NCI-H82 (cell line): Measurements from ENCODE around the gene RFLNA.

Experiments used
- DNase-seq: peaks from one replicate; lab custom pipeline; 2025; lab: John Stamatoyannopoulos, UW

RFLNA gene

GRCh38 chr12:124338876-124339603, 44.1 kb downstream of the RFLNA start:
- DNase-seq: no peak

GRCh38 chr12:124340080-124340900, 45.4 kb downstream of the RFLNA start:
- DNase-seq: no peak

DNA sequence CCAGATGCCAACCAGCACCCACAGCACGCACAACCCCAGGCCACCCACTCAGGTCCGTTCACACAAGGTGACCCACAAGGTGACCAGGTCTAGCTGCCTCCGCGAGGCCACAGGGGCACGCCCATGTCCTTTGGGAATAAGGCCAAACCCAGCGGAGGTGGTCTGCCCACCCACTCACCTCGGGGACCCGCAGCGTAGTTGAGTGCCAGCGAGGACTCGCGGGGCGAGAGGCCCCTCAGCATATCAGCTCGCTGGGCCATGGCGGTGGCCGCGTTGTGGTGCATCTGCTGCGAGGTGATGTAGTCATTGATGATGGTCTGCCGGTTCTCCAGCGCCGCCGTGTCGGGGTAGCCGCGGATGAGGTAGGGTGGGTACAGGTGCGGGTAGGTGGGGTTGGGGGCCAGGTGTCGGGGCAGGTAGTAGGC, 46.8 kb downstream of the RFLNA start:
- no peak for DNase-seq

GRCh38 chr12:124344022-124344421, 49.1 kb downstream of the RFLNA start:
- DNase-seq: no peak

- no peak for DNase-seq
Measured at GRCh38 chr12:124344526-124344925, 49.6 kb downstream of the RFLNA start.

- no peak for DNase-seq
Measured at GRCh38 chr12:124345795-124346194, 50.9 kb downstream of the RFLNA start.

DNA sequence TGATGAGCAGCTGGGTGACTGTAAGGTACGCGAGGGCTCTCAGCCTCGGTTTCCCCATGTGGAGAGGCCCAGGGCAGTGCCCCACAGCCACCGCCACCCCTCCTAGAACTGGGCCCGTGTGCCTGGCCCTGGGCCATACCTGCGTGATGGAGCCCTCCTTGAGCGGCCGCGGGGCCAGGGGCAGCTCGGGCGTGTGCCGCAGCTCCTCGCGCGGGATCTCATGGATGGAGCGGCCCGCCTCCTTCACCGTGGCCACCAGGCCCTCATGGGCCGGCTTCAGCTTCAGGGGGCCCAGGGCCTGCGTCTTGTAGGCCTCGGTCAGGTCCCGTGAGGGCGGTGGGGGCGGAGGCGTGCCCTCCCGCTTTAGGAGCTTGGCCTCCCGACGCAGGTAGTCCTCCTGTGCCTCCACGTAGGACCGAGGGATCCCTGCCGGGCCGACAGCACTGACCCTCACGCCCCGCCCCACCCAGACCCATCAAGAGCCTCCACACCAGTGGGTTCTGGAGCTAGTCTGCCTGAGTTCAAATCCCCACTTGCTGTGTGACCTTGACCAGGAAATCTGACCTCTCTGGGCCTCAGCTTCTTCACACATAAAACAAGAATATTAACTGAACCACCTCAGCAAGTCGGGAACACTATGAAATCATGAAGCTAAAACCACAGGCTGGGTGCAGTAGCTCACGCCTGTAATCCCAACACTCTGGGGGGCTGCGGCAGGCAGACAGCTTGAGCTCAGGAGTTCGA, 51.7 kb downstream of the RFLNA start:
- no peak for DNase-seq

GRCh38 chr12:124347335-124347734, 52.4 kb downstream of the RFLNA start:
- DNase-seq: no peak

DNA sequence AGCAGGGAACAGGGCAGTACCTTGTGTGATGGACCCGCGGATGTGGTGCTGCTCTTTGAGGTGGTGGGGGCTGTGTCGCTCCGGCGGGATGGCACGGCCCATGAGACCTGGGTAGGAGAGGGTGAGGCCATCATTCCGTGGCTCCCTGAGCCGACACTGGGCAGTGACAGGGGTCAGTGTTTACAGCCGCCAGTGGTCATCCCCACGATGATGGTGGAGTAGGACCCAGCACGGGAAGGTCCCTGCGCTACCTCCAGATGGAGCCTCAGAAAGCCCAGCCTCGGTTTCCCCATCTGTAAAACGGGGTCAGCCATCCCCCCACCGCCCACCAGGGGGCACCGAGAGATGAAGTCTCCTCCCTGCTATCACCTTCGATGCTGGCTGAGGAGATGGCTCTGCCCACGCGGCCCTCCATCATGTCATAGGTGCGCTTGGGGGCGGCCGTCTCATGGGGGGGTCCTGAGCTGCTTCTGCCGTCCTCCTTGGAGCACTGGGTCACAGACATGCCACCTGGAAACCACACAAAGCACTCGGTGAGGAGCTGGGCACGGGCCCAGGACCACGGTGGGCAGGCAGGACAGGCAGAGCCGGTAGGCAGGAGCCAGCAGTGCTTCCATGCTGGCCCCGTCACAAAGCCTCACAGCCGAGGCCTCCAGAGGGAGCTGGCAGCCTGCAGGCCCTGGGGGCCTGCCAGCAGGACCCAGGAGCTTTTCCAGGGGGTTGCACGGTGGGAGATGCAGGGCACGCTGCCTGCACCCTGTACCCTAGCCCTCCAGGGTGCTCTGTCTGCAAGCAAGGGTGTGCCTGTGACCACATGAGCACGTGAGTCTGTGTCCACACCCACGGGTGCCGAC, 53.1 kb downstream of the RFLNA start:
- DNase-seq: peak; percentile 43

- DNase-seq: no peak
Measured at GRCh38 chr12:124348659-124349380, 53.9 kb downstream of the RFLNA start.

DNA sequence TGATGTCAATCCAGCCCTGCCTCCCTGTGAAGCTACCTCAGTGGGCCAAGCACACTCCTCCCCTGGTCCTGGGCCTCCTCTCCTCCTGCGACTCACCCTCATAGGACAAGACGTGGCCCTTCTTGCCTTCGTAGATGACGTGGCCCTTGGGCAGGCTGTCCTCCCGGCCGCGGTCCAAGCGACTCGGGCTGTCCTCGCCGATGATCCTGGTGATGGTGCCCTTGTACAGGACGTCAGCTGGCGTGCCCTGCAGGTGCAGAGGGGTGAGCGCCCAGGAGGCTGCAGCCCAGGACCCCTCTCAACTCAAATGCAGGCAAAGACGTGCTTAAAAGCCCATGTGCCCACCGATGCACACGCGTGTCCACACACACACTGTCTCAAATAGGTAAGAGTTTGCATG, 55.6 kb downstream of the RFLNA start:
- DNase-seq: no peak

DNA sequence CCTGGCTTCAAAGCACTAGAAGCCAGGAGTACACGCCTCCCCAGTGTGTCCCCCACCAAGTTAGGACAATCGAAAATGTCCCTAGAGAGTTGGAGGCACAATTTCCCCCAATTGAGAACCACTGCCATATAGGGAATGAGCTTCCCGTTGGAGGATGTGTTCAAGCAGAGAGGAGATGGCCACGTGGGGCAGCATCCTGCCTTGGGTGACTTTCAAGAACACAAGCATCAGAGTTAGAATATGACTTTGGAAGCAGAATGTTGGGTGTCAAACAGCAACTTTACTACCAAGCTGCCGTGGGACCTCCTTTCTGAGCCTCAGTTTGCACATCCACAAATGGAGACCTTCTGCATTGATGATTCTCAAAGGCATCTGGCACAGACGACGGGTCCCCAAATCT, 56.5 kb downstream of the RFLNA start:
- DNase-seq: no peak

DNA sequence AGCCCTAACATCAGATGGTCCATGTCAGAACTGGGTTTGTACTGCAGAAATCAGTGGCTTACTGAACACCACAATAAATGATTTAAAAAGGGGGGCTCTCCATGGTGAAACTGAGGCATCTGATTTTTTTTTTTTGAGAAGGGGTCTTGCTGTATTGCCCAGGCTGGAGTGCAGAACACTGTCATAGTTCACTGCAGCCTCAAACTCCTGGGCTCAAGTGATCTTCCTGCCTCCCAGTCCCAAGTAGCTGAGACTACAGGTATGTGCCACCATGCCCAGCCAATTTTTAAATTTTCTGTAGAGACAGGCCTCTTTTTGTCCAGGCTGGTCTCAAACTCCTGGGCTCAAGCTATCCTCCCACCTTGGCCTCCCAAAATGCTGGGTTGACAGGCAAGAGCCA, 57.4 kb downstream of the RFLNA start:
- no peak for DNase-seq

DNA sequence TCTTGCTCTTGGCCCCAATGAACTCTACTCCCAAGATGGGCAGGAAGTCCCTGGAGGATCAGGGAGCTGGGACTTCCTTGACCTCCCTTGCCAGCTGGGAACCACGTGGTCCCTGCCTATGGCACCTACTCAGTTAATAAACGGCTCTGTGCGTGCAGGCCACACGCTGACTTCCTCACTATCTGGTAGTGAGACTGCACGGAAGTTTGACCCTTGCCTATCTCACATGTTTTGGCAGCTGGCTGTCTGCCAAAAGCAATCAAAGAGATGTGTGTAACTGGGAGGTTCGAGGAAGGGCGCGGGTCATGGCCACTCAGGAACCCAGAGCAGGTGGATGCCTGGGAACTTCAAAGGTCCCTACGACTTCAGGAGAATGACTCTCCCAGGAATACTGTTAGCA, 57.9 kb downstream of the RFLNA start:
- DNase-seq: no peak

DNA sequence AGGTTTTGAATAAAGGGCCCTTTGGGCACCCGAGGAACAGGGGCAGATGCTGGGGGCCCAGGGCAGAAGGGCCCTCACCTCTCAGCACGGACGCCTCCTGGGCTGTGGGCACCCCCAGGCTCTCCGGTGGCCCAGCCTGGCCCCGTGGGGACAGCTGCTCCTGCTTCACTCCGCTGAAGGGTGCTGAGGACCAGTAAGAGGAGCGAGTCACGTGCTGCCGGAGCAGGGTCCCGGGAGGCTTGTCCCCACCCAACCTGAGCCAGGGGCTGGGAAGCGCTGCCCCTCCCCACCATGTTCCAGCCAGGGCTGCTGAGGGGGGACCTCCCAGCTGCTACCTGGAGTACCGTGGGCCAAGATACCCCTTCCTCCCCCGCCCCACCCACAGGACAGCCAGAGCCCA, 59.5 kb downstream of the RFLNA start:
- DNase-seq: no peak

- DNase-seq: no peak
Measured at GRCh38 chr12:124356221-124356620, 61.3 kb downstream of the RFLNA start.

DNA sequence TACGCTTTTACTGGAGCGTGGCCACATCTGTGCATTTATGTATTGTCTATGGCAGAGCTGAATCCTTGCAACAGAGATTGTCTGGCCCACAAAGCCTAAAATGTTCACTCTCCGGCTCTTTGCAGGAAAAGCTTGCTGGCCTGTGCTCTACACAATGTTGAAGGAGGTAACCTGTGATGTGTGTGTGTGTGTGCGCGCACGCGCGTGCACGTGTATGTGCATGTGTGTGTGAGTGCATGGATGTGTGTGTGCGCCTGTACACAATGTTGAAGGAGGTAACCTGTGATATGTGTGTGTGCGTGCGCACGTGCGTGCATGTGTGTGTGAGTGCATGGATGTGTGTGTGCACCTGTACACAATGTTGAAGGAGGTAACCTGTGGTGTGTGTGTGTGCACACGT, 62.7 kb downstream of the RFLNA start:
- DNase-seq: no peak

GRCh38 chr12:124358572-124358971, 63.7 kb downstream of the RFLNA start:
- no peak for DNase-seq

DNA sequence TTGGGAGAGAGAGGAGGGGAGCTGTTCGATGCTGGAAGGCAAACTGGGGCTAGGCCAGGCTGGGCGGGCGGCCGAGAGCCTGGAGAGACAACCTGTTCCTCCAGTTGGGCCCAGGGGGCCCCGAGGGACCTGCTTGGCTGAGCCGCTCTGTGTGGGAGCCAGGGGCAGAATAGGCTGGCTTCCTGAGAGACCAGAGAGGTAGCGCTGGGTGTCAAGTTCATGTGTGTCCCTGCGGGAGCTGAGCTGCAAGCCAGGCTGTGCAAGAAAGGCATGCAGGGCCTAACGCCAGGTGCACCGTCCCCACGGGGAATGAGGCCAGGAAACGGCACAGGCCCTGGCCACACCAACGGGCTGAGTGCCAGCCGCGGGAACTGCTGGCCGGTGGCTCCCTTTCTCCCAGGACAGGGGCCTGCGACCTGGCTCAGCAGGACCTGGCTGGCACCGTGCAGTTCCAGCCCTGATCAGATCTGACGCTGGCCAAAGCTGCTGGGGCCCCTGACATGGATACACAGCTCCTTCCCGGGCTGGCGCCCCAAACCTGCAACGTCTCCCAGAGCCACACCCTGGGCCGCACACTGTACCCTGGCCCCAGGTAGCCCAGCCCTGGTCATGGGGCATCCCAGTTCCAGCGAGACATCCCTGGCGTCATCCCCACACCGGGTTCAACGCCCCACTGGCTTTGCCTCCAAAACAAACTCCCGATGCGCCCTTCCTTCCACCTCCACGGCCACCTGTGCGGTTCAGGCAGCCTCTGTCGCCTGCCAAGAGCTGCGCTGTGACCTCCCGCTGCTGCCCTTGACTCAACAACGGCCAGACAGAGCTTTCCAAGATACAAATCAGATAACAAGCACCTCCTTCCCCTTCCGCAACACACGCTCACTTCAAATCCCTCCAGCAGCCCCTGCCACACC, 65.0 kb downstream of the RFLNA start:
- DNase-seq: no peak
